Pancreas (tissue), 10 donors: ENCODE results near the gene KIF5C. TPM values are rescaled to one million over a fixed set of nuclear protein-coding genes. Genes with fewer than 3 reads are reported as not detected.

Source experiments
- ATAC-seq, 4 donors: fragments of 200-7000 bp; cut with Tn5 transposase; one replicate each; pipeline versions ENCODE4 v1.8.0 to v1.9.1; 2020; ENCODE audit warnings: mild to moderate bottlenecking in 4 of 4, moderate library complexity in 4 of 4
- DNase-seq, 6 donors: peaks; one replicate each; pipeline ENCODE4 v3.0.0-alpha.2; 2020
- FAIRE-seq: peaks from 2 replicates; lab custom pipeline; 2012; peaks lifted over from hg19 to GRCh38; lab: Jason Lieb, UNC
- H3K27ac ChIP-seq, 4 donors: fragments of 200-600 bp; sonication (generic); 1 replicate in 3 of 4; 2 replicates in 1 of 4; pipeline versions ENCODE4 v1.5.0 to v1.8.0; 2020
- H3K27me3 ChIP-seq, 4 donors: fragments of 200-600 bp; one replicate each; pipeline ENCODE4 v1.8.0; 2021
- H3K36me3 ChIP-seq, 3 donors: fragments of 200-600 bp; sonication (generic) in 1 of 3; one replicate each; pipeline versions ENCODE4 v1.5.0 to v1.8.0; 2020 to 2021
- H3K4me1 ChIP-seq, 3 donors: fragments of 200-600 bp; one replicate each; pipeline ENCODE4 v1.8.0; 2021
- H3K4me3 ChIP-seq, 4 donors: fragments of 200-600 bp; sonication (generic) in 2 of 4; one replicate each; pipeline versions ENCODE4 v1.5.0 to v1.8.0; 2020 to 2021
- H3K9me3 ChIP-seq, 4 donors: fragments of 200-600 bp; one replicate each; pipeline ENCODE4 v1.8.0; 2021
- WGBS, 2 donors: extraction: QIAGEN DNeasy Blood & Tissue Kit; methylation state at CpG; one replicate each; pipeline ENCODE4 v1.1.7; 2013; 5-methylcytosine and 5-hydroxymethylcytosine counted together
- intact Hi-C, 3 donors: fragments of 100-400 bp; cut with DNase I; formaldehyde crosslinking; loops; one replicate each; pipeline versions ENCODE4 v1.11.1 to v1.14.2; 2022
- polyA plus RNA-seq, 2 donors: library from polyadenylated mRNA; stranded (reverse); fragments of 200-250 nt; gene quantifications; one replicate each; pipeline ENCODE4 v1.2.3, GENCODE V29; 2013
- total RNA-seq, 6 donors: library from RNA; stranded (reverse); fragmentation: NEBNext Ultra II Directional in 4 of 6; extraction: Animal tissue kit (Norgen Biotek cat#: 25700) in 4 of 6; gene quantifications; one replicate each; pipeline versions ENCODE4 v1.2.1 to v1.2.4, GENCODE V29; 2021 to 2023
- TF ChIP-seq, protein P1 (sequence below), 4 donors: fragments of 200-600 bp; sonication (generic) in 3 of 4; IDR thresholded peaks; one replicate each; pipeline versions ENCODE4 v1.5.0 to v1.8.0; 2021; ENCODE audit warnings: antibody characterized with exemption in 4 of 4
- donor health status: healthy with polysubstance abuse.
- donor health status: DM: no; HTN: no; CAD: no; lungs with moderate emphysema.
- donor health status: DM: no; HTN: no; CAD: no.
- donor health status: control.
- donor health status: control.
- donor health status: Bipolar disorder and iron deficiency.
- donor health status: DM: yes; HTN: yes; CAD: no.
- donor health status: DM: no; HTN: no; CAD: no.
- donor health status: DM: no; HTN: no; CAD: no.
- donor health status: DM: yes; HTN: yes; CAD: no.

Gene KIF5C
- total and polyA plus RNA-seq, 8 donors, result 0.88 to 10.2 (median 2.8) TPM

DNA sequence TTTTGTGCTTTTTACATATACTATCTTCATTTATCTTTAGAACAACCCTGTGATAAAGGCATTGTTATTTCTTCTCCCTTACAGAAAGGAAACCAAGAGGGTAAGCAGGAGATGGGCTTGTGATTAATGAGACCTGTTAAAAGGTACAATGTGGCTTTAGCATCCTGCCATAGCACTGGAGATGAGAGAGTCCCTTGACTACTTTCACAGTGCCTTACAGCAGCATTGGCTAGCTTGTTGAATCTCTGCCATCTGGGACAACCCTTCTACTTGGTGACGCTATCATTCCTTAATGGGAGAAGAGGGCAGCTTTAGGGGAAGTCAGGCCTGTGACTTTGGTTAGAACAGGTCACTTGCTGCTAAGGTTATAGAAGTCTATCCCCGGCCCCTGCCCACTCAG is 95.4 kb downstream of the KIF5C start:
- 88 to 93% methylated on average over 2 of the region's 2 CpGs for WGBS, 2 donors
- Histone ChIP-seq H3K9me3 (no peaks in the 10 kb centered on the region), H3K27ac (no peak overlapping the region), H3K4me1 (no peaks in the 10 kb centered on the region), H3K27me3 (no peaks in the 10 kb centered on the region), H3K36me3 (no peaks in the 10 kb centered on the region), H3K4me3 (no peak overlapping the region)
- intact Hi-C loops, result no loop called here
- no peak for DNase-seq
- TF ChIP-seq, protein P1, sequence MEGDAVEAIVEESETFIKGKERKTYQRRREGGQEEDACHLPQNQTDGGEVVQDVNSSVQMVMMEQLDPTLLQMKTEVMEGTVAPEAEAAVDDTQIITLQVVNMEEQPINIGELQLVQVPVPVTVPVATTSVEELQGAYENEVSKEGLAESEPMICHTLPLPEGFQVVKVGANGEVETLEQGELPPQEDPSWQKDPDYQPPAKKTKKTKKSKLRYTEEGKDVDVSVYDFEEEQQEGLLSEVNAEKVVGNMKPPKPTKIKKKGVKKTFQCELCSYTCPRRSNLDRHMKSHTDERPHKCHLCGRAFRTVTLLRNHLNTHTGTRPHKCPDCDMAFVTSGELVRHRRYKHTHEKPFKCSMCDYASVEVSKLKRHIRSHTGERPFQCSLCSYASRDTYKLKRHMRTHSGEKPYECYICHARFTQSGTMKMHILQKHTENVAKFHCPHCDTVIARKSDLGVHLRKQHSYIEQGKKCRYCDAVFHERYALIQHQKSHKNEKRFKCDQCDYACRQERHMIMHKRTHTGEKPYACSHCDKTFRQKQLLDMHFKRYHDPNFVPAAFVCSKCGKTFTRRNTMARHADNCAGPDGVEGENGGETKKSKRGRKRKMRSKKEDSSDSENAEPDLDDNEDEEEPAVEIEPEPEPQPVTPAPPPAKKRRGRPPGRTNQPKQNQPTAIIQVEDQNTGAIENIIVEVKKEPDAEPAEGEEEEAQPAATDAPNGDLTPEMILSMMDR (IDR thresholded peaks at IDR 0.05), result no peak
- no peak for FAIRE-seq
- ATAC-seq, result no peak

DNA sequence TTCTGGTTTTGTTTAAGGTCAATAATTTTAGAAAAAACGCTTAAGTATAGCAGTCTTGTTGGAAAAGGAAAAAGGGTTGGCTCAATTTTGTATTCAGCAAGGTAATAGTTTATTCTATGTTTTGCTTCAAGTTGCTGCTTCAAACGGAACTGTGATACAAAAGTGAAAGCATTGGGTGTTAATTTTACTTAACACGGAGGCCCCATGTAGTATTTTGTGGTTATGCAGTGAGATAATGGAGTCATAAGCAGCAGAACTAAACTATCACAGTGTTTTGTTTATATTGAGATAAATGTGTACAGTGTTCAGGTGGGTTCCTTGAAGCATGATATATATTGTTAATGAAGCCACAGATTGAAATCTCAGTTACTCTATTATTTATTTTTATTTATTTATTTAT is 96.5 kb downstream of the KIF5C start:
- intact Hi-C loops, result no loop called here
- Histone ChIP-seq H3K4me1 (no peaks in the 10 kb centered on the region), H3K27ac (no peak overlapping the region), H3K9me3 (no peaks in the 10 kb centered on the region), H3K4me3 (no peak overlapping the region), H3K27me3 (no peaks in the 10 kb centered on the region), H3K36me3 (no peaks in the 10 kb centered on the region)
- DNase-seq (no peak), ATAC-seq (no peak), FAIRE-seq (no peak)
- TF ChIP-seq, protein P1 (IDR thresholded peaks at IDR 0.05), result no peak
- 45 to 53% methylated on average over 3 of the region's 3 CpGs for WGBS, 2 donors

DNA sequence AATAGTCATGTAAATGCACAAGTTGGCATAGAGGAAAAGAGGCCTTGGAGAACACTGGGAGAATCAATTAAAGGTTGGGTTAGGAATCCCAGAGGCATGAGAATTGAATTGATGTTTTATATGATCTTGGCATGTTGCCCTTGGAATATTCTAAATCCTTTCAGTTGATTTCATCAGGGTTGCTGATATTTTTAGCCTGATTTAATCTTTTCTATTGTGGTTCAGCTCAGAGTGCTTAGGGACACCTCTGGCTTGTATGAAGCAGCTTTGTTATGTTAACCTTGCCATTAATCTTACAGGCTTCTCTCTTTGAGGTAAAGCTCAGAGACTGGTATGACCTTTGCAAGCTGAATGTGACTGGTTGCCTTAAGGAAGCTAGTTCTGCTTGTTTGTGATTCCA is 99.1 kb downstream of the KIF5C start:
- FAIRE-seq, result no peak

GRCh38 chr2:148978026-148978685 is 103.1 kb downstream of the KIF5C start:
- FAIRE-seq, result no peak
- TF ChIP-seq, protein P1 (IDR thresholded peaks at IDR 0.05), result no peak

More for the DNA sequence above, 99.1 kb downstream of the KIF5C start:
- no peaks in the 10 kb centered on the region for H3K4me1 ChIP-seq
- intact Hi-C loops, result no loop called here
- ATAC-seq (no peak), DNase-seq (no peak)
- no peak overlapping the region for H3K27ac ChIP-seq
- H3K4me3 ChIP-seq, result no peak overlapping the region
- no peaks in the 10 kb centered on the region for H3K9me3 ChIP-seq
- no peaks in the 10 kb centered on the region for H3K36me3 ChIP-seq
- no peaks in the 10 kb centered on the region for H3K27me3 ChIP-seq
- TF ChIP-seq, protein P1 (IDR thresholded peaks at IDR 0.05), result no peak

GRCh38 chr2:148978706-148979105 is 103.7 kb downstream of the KIF5C start:
- Histone ChIP-seq H3K4me3 (no peak overlapping the region), H3K4me1 (no peaks in the 10 kb centered on the region), H3K36me3 (no peaks in the 10 kb centered on the region), H3K9me3 (no peaks in the 10 kb centered on the region), H3K27me3 (no peaks in the 10 kb centered on the region), H3K27ac (no peak overlapping the region)
- no peak for FAIRE-seq
- intact Hi-C loops, result no loop called here
- TF ChIP-seq, protein P1 (IDR thresholded peaks at IDR 0.05), result no peak
- ATAC-seq, result peak in 1 of 4 donors; percentile 25
- 32 to 46% methylated on average over 2 of the region's 2 CpGs for WGBS, 2 donors
- DNase-seq, result no peak

More at GRCh38 chr2:148978026-148978685, 103.1 kb downstream of the KIF5C start:
- intact Hi-C loops, result no loop called here
- 50 to 63% methylated on average over 7 of the region's 7 CpGs for WGBS, 2 donors
- Histone ChIP-seq H3K36me3 (no peaks in the 10 kb centered on the region), H3K27ac (no peak overlapping the region), H3K27me3 (no peaks in the 10 kb centered on the region), H3K4me1 (no peaks in the 10 kb centered on the region), H3K4me3 (no peak overlapping the region), H3K9me3 (no peaks in the 10 kb centered on the region)
- DNase-seq (no peak), ATAC-seq (no peak)
